ENCODE data around the gene SPRN.
"Not testable (repeated sequence)": the region's sequence is repeated elsewhere in the genome, so short reads cannot be mapped to it uniquely, and the experiment has no call there.

SPRN gene

GRCh38 chr10:133383551-133383950, 40.9 kb downstream of the SPRN start:
- DNase-seq, result no peak

GRCh38 chr10:133381036-133381435, 43.4 kb downstream of the SPRN start:
- no peak for DNase-seq

- DNase-seq, result no peak
Measured at GRCh38 chr10:133379801-133380666, 44.4 kb downstream of the SPRN start.

- peak; percentile 19 for DNase-seq
Measured at GRCh38 chr10:133379152-133379800, 45.1 kb downstream of the SPRN start, which contains the start of gene PAOX. PAOX (plus strand) TSS chr10:133379262; CDS start chr10:133379317, 55 bp downstream.

- peak; percentile 43 for DNase-seq
Measured at GRCh38 chr10:133378251-133379096, 46.0 kb downstream of the SPRN start.

GRCh38 chr10:133377818-133378250, 46.6 kb downstream of the SPRN start:
- DNase-seq, result no peak

GRCh38 chr10:133377025-133377817, 47.2 kb downstream of the SPRN start:
- no peak for DNase-seq

GRCh38 chr10:133376183-133376582, 48.2 kb downstream of the SPRN start:
- DNase-seq, result not testable (repeated sequence)

GRCh38 chr10:133375357-133376115, 48.9 kb downstream of the SPRN start:
- no peak for DNase-seq

GRCh38 chr10:133373174-133374090, 51.0 kb downstream of the SPRN start, which contains the start of gene ECHS1:
ECHS1 (minus strand) TSS chr10:133373354; CDS start chr10:133373333, 21 bp downstream.
- peak; percentile 90 for DNase-seq

- DNase-seq, result no peak
Measured at GRCh38 chr10:133372507-133372906, 51.9 kb downstream of the SPRN start.
